HG02981 (cell line): ENCODE data around the gene EEF2.

Experiments
- ATAC-seq: cut with Tn5 transposase; IDR thresholded peaks from one replicate; pipeline ENCODE4 v1.9.1; 2021; ENCODE audit warnings: mild to moderate bottlenecking, moderate library complexity; ENCODE audit not compliant: unreplicated experiment

Gene EEF2

GRCh38 chr19:3984908-3985642, at the start of gene EEF2:
Gene EEF2 (minus strand): TSS chr19:3985463. CDS start chr19:3985380, 83 bp downstream.
- peak; percentile 52 for ATAC-seq

DNA sequence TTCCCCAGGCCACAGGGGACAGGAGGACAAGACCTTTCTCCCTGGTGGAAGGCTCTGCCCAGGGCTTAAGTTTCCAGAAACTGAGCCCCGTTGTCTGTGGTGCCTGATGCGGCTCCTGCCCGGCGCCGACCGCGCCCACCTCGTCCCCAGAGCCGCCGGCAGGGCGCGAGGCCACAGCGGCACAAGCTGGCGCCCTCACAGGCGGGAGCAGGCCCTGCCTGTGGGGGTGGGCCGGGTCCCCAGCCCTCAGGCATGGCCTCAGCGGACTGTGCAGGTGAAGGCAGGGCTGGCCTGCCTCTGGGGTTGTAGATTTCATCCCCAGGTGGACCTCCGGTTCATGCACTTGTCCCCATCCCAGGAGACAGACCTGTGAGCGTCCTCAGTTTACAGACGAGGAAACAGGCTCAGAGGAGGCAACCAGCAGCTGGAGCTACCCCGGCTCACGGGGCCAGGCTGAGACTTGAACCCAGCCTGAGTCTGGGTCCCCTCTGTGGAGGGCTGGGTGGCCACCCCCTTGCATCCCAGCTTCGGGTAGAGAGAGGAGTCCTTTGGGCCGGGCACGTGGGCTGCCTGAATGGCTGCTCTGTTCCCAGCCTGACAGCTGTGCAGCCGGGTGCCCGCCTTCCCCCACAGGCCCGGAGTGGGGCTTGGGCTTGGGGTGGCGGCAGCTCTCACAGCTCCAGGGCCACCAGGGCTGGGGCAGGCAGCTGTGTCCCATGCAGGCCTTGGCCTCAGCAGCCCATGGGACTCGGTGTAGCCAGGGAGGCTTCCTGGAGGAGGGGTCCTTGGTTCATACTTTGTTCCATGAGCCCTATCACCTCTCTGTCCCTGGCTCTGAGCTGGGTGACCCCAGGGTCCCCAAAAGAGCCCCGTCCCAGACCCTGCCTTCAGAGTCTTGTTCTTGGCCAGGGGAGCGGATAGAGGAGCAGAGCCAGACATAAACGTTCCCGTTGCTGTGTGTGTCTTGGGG, 49.1 kb upstream of the EEF2 start:
- ATAC-seq, result no peak

DNA sequence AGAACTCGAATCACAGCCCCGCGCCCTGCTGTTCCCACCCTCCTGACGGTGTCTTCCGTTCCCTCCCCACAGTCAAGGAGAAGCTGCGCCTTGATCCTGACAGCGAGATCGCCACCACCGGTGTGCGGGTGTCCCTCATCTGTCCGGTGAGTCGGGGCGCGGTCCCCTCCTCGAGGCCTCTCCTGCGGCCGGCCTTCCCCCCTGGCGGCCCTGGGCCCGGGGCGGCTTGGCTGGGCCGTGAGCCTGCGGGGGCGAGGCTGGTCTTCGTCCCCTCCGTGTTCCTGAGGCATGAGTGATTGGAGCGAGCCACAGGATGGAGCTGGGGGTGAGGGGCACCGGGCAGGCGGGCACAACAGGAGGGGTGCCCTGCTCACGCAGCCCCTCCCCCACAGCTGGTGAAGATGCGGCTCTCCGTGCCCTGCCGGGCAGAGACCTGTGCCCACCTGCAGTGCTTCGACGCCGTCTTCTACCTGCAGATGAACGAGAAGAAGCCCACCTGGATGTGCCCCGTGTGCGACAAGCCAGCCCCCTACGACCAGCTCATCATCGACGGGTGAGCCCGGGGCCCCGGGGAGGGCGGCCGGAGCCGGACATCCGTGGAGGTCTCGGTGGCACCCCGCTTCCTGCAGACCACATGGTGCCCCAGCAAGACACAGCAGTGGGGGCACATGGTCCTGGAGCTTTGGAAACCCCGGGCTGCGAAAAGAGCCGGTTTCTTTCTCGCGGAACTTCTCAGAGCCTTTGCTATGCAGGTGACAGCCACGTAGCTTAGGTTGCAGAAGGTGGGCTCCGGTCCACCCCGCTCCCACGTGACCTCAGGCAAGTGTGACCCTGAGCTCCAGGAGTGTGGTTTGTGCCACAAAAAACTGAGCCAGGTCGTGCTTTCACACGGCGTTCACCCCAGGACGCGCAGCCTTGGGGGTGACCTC, 48.0 kb upstream of the EEF2 start:
- no peak for ATAC-seq

DNA sequence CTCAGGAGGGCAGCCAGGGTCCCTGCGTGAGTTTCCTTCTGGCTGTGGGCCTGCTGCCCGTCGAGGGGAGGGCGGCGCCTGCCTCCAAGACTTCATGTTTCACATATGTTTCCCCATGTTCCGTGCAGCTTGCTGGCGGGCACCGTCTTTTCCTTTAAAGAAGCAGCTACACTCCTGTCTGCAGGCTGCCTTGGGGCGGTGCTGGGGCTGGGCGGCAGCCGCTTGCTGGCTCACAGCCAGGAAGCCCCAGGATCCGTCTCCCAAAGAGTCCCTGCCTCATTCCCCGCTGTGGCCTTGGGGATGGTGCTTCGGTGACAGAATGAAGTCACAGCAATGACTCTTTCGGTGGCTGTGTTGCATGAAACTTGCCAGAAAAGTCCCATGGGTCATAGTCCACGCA, 47.2 kb upstream of the EEF2 start:
- no peak for ATAC-seq

DNA sequence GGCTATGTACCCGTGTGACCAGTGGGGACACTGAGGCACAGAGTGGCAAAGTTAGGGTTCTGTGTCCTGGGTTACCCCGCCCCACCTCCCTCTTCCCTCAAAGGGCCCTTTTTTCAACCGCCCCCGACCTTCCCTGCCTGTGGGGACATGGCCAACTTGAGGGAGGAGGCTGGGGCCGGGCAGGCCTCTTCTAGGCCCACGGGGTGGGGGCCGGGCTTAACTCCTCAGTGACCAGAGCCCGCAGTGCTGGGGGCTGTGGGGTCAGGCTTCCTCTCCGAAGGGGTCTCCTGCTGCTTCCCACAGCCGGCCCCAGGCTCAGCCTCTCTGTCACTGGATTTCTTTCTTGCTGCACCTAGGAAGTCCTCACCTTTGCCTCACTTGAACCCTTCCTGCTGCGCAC, 46.2 kb upstream of the EEF2 start:
- no peak for ATAC-seq

DNA sequence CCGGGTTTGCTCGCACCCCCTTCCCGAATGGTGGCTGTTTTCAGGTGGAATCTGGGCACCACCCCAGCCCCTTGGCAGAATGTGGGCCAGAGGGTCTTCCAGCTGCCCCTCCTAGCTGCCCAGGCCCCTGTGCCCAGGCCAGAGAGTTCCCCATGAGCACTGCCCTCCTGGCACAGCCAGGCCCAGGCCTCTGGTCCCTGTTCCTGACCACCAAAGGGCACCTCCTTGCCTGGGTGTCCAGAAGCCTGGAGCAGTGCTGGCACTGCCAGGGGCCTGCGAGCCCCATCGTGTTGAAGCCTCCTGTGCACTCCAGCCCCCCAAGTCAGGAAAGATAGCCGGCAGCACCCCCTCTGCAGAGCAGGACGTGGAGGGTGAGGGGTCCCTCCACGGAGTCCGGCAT, 45.7 kb upstream of the EEF2 start:
- no peak for ATAC-seq

- no peak for ATAC-seq
Observed at GRCh38 chr19:4030552-4030951, 45.3 kb upstream of the EEF2 start.

DNA sequence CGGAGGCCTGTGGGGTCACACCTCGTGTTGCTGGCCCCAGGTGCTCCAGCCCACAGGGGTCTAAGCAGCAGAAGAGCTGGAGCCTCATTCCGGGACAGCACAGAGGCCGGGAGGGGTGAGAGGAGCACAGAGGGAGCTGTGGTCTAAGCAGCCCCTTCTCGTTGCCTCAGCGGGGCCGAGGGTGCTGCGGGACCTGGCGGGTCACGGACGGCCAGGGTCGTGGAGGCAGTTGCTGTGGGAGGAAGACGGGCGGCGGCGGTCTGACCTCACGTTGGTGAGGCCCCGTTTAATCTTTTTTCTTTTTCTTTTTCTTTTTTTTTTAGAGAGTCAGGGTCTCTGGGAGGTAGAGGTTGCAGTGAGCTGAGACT, 44.0 kb upstream of the EEF2 start:
- no peak for ATAC-seq

GRCh38 chr19:4028334-4029246, 43.3 kb upstream of the EEF2 start:
- no peak for ATAC-seq

DNA sequence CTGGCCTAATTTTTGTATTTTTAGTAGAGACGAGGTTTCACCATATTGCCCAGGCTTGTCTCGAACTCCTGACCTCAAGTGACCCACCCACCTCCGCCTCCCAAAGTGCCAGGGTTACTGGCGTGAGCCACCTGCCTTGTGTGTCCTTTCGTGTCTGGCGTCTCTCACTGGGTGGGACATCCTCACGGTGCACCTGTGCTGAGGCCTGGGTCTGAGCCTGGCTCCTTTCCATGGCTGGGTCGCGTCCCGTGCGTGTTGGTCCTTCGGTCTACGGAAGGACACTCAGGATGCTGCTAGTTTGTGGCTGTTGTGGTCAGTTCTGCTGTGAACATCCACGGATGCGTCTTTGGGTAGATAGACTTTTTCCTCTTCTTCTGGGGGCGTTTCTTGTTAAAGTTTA, 41.9 kb upstream of the EEF2 start:
- ATAC-seq, result no peak

GRCh38 chr19:4025317-4025716, 40.1 kb upstream of the EEF2 start:
- no peak for ATAC-seq

GRCh38 chr19:4023600-4024398, 38.5 kb upstream of the EEF2 start:
- ATAC-seq, result no peak

GRCh38 chr19:4019578-4019977, 34.3 kb upstream of the EEF2 start:
- ATAC-seq, result no peak

DNA sequence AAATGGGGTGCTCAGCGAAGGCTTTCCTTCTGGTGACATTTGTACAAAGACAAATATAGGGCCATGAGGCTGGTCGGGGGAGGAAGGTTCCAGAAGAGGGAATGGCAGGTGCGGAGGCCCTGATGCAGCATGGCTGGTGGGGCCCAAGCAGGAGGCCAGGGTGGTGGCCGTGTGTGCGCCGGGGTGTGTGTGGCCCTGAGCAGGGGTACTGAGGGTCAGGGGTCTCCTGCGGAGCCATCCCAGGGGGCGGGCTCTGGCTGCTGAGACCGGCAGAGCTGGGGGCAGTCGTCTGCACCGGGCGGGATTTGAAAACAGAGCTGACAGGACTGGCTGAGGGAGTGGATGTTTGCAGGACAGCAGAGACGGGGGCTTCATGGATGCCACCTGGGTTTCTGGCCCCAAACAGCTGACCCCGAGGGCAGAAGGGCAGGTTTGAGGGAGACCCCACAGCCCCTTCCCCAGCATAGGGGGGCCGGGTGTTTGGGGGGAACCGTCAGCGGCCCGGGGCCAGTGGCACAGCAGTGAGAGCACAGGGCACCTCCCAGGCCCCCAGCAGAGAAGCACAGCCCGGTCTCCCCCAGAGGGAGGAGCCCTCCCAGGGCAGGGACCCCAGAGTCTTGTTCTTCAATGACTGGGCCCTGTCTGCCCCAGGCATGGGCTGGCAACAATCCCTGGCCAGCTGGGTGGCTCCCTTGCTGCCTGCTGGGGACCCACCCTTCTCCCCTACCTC, 33.7 kb upstream of the EEF2 start:
- no peak for ATAC-seq

DNA sequence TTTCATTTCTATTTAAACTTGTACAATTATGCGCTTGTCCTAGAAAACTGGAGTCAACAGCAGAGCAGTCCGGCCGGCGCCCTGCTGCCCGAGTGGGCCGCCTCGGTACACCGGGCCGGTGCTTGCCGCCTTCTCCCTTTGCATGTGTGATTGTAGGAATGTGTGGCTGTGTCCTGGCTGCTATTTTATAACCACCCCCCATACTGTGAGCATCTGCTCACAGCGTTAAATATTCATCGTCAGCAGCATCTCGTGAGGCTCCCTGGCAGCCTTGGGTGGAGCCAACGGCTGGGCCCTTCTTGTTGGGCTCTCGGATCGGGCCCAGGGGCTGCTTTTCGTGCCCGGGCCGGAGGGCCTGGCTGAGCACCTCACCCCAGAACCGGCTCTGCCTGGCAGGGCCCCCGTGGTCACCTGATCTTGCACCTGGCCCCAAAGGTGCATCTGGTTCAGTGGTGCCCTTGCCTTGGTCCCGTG, 32.9 kb upstream of the EEF2 start:
- ATAC-seq, result no peak

DNA sequence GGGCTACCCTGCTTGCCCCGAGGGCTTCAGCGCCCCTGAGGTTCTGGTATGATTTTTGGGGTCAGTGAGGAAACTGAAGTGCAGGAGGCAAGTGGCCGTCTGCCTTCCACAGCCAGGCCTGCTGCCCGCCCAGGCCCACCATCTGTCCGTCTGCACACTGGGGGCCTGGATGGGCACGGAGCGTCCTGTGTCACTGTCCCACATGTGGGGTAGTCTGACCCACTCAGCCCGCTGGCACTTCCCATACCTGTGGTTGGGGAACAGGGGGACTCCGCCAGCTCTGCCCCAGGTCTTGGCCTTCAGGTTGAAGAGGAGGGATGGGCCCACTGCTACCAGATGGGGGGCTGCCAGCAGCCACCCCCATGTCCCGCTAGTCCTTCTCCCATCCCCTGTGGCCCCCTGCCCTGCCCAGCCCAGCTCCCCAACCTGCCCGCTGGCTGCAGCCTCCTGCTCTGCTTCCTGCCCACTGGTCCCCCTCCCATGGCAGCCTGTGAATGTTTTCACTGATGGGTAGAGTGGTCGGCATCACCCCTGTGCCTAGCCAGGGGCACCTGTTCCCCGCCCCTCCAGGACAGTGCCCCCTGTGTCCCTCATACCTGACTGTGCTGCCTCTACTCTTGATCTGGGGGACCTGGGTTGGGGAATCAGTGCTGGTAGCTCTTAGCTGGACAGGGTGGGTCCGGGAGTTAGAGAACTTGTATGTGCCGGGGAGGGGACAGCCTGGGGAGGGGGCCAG, 31.8 kb upstream of the EEF2 start:
- no peak for ATAC-seq

GRCh38 chr19:4016486-4016885, 31.2 kb upstream of the EEF2 start:
- ATAC-seq, result no peak
